HEK293 (cell line): ENCODE measurements around the gene RHBG.

Experiments
- CTCF ChIA-PET: fragments of 350-600 bp; formaldehyde crosslinking; extraction: SDS; loops from one replicate; lab custom pipeline; 2021; ENCODE audit warnings: antibody characterized with exemption; lab: Yijun Ruan, JAX
- POLR2A ChIA-PET: fragments of 300-600 bp; formaldehyde crosslinking; extraction: SDS; loops from one replicate; lab custom pipeline; 2020; ENCODE audit warnings: antibody characterized with exemption, inconsistent platforms; lab: Yijun Ruan, JAX
- H3K27ac ChIP-seq: fragments of 200-500 bp; sonication (Bioruptor generic); 2 replicates; pipeline ENCODE4 v1.5.1; 2014; ENCODE audit warnings: low read depth, low read length, control low read depth, inconsistent platforms; ENCODE audit errors: extremely low read depth
- H3K36me3 ChIP-seq, 2 experiments: fragments of 200-500 bp in 1 of 2; sonication (Bioruptor generic) in 1 of 2; 1 replicate in 1 of 2; 2 replicates in 1 of 2; pipeline ENCODE4 v1.5.1; 2014 to 2017; ENCODE audit warnings: inconsistent platforms in 2 of 2, low read length in 2 of 2; ENCODE audit not compliant: control insufficient read depth in 2 of 2, insufficient read depth in 1 of 2
- H3K4me1 ChIP-seq: fragments of 200-500 bp; sonication (Bioruptor generic); 2 replicates; pipeline ENCODE4 v1.5.1; 2014; ENCODE audit warnings: mild to moderate bottlenecking, low read length, inconsistent platforms; ENCODE audit not compliant: control insufficient read depth, insufficient read depth
- H3K4me3 ChIP-seq: 2 replicates; pipeline ENCODE4 v1.5.1; 2011; ENCODE audit warnings: low read depth, mild to moderate bottlenecking, control low read depth, low read length, moderate library complexity
- H3K9me3 ChIP-seq: fragments of 200-500 bp; sonication (Bioruptor generic); 2 replicates; pipeline ENCODE4 v1.5.1; 2014; ENCODE audit warnings: low read depth, low read length, inconsistent platforms; ENCODE audit not compliant: control insufficient read depth, insufficient read depth
- EGR2 ChIP-seq: fragments of 450-650 bp; formaldehyde crosslinking; IDR thresholded peaks from 2 replicates; pipeline ENCODE4 v1.5.1; 2016; ENCODE audit warnings: low read depth, missing biosample characterization, missing genetic modification characterization
- GLIS1 ChIP-seq: fragments of 450-650 bp; formaldehyde crosslinking; IDR thresholded peaks from 2 replicates; pipeline ENCODE4 v1.5.1; 2016; ENCODE audit warnings: missing biosample characterization, missing genetic modification characterization
- GLIS2 ChIP-seq: fragments of 450-650 bp; formaldehyde crosslinking; IDR thresholded peaks from 2 replicates; pipeline ENCODE4 v1.5.1; 2016; ENCODE audit warnings: missing biosample characterization, missing genetic modification characterization
- HOXC10 ChIP-seq: sonication (generic); formaldehyde crosslinking; IDR thresholded peaks from 2 replicates; pipeline ENCODE4 v1.8.1; 2023; ENCODE audit warnings: mild to moderate bottlenecking, missing genetic modification reagents
- HOXD13 ChIP-seq: sonication (generic); formaldehyde crosslinking; IDR thresholded peaks from 2 replicates; pipeline ENCODE4 v1.8.0; 2022; ENCODE audit warnings: missing genetic modification reagents, borderline replicate concordance
- ZBTB49 ChIP-seq: fragments of 450-650 bp; formaldehyde crosslinking; IDR thresholded peaks from 2 replicates; pipeline ENCODE4 v1.5.1; 2016; ENCODE audit warnings: missing biosample characterization, missing genetic modification characterization, low read depth
- ZNF341 ChIP-seq: fragments of 450-650 bp; formaldehyde crosslinking; IDR thresholded peaks from 2 replicates; pipeline ENCODE4; 2016; ENCODE audit warnings: low read depth, missing biosample characterization, missing genetic modification characterization
- ZNF449 ChIP-seq: fragments of 450-650 bp; formaldehyde crosslinking; IDR thresholded peaks from 2 replicates; pipeline ENCODE4 v1.5.1; 2017; ENCODE audit warnings: missing biosample characterization, mild to moderate bottlenecking, missing genetic modification characterization, moderate library complexity
- ZNF530 ChIP-seq: fragments of 450-650 bp; formaldehyde crosslinking; IDR thresholded peaks from 2 replicates; pipeline ENCODE4 v1.5.1; 2016; ENCODE audit warnings: low read depth, missing biosample characterization, missing genetic modification characterization
- ZNF555 ChIP-seq: fragments of 450-650 bp; formaldehyde crosslinking; conservative IDR thresholded peaks from 2 replicates; pipeline ENCODE4 v1.5.1; 2017; ENCODE audit warnings: missing biosample characterization, mild to moderate bottlenecking, missing genetic modification characterization, inconsistent platforms
- ZNF692 ChIP-seq: fragments of 450-650 bp; formaldehyde crosslinking; IDR thresholded peaks from 2 replicates; pipeline ENCODE4 v1.5.1; 2016; ENCODE audit warnings: missing biosample characterization, missing genetic modification characterization
- ZNF768 ChIP-seq: fragments of 450-650 bp; formaldehyde crosslinking; IDR thresholded peaks from 2 replicates; pipeline ENCODE4 v1.5.1; 2018; ENCODE audit warnings: missing biosample characterization, mild to moderate bottlenecking, missing genetic modification characterization
- TF ChIP-seq, protein P1 (sequence below): fragments of 450-650 bp; formaldehyde crosslinking; IDR thresholded peaks from 2 replicates; pipeline ENCODE4 v1.5.1; 2016; ENCODE audit warnings: missing biosample characterization, missing genetic modification characterization

RHBG gene

DNA sequence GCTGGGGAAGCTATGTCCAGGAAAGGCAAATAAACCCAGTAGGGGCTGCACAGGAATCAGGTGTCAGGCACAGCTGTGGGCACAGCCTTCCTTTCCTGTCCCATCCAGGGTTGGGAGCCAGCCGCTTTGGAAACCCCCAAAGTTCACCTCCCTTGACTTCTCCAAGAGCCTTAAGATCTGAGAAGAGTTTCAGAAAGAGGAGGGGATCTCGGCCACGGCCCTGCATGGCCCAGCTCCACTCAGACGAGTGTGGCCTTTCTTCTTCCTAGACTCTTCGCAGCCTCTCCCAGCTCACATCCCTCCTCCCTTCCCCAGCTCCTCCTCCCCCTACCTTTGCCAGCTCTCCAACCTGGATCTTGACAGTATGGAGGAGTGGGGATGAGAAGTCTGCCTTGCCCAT lies 36.7 kb downstream of the RHBG start:
- H3K27ac ChIP-seq, result no peak overlapping the region
- CTCF ChIA-PET, result interaction anchor here (0.6 to 1.6 kb wide), 3 partner anchors 14 to 20 kb away, joined by 3 to 5 read pairs (median 3); no protein-coding TSS in a partner anchor

DNA sequence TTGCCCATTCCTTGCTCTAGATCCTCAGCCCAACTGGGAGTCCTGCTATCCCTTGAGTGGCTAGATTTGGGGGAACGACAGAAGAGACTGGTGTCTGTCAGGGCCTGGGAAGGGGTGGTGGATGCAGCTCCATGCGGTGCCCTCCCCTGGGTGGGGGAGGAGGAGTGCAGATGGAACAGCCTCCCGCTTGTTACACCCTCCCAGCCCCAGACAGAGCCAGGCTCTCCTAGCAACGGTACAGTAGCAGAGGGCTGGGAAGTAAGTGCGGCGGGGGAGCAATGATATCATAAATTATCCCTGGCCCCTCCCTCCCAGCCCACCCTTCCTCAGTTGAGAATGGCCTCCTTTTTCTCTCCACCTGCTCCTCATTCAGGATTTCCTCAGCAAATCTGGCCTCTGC lies 37.2 kb downstream of the RHBG start:
- H3K9me3 ChIP-seq, result no peaks in the 10 kb centered on the region
- ChIA-PET POLR2A (no interaction called here), CTCF (no interaction called here)
- no peaks in the 10 kb centered on the region for H3K4me1 ChIP-seq
- no peak overlapping the region for H3K4me3 ChIP-seq
- H3K27ac ChIP-seq, result no peak overlapping the region
- TF ChIP-seq ZNF449 (tag by site-specific recombination) (no peak), ZNF768 (tag by site-specific recombination) (no peak), ZNF341 (tag by site-specific recombination) (peak; percentile 88), ZNF530 (tag by site-specific recombination) (no peak), EGR2 (no peak), GLIS2 (tag by site-specific recombination) (no peak), ZBTB49 (tag by site-specific recombination) (no peak)
- TF ChIP-seq, protein P1, sequence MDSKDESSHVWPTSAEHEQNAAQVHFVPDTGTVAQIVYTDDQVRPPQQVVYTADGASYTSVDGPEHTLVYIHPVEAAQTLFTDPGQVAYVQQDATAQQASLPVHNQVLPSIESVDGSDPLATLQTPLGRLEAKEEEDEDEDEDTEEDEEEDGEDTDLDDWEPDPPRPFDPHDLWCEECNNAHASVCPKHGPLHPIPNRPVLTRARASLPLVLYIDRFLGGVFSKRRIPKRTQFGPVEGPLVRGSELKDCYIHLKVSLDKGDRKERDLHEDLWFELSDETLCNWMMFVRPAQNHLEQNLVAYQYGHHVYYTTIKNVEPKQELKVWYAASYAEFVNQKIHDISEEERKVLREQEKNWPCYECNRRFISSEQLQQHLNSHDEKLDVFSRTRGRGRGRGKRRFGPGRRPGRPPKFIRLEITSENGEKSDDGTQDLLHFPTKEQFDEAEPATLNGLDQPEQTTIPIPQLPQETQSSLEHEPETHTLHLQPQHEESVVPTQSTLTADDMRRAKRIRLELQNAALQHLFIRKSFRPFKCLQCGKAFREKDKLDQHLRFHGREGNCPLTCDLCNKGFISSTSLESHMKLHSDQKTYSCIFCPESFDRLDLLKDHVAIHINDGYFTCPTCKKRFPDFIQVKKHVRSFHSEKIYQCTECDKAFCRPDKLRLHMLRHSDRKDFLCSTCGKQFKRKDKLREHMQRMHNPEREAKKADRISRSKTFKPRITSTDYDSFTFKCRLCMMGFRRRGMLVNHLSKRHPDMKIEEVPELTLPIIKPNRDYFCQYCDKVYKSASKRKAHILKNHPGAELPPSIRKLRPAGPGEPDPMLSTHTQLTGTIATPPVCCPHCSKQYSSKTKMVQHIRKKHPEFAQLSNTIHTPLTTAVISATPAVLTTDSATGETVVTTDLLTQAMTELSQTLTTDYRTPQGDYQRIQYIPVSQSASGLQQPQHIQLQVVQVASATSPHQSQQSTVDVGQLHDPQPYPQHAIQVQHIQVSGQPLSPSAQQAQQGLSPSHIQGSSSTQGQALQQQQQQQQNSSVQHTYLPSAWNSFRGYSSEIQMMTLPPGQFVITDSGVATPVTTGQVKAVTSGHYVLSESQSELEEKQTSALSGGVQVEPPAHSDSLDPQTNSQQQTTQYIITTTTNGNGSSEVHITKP (tag by site-specific recombination), result no peak
- H3K36me3 ChIP-seq, result no peaks in the 10 kb centered on the region

More for the DNA sequence above, 36.7 kb downstream of the RHBG start:
- H3K4me3 ChIP-seq, result no peak overlapping the region
- H3K4me1 ChIP-seq, result no peaks in the 10 kb centered on the region
- H3K36me3 ChIP-seq, result no peaks in the 10 kb centered on the region
- TF ChIP-seq GLIS1 (tag by site-specific recombination), result no peak
- TF ChIP-seq ZNF555 (tag by site-specific recombination), result no peak
- no peak for TF ChIP-seq HOXC10 (CRISPR knock-in tag)
- H3K9me3 ChIP-seq, result no peaks in the 10 kb centered on the region
- POLR2A ChIA-PET, result no interaction called here

- CTCF ChIA-PET, result interaction anchor here (0.5 to 0.6 kb wide), 2 partner anchors 15 to 1584 kb away, joined by 3 read pairs; no protein-coding TSS in a partner anchor
- H3K4me1 ChIP-seq, result no peaks in the 10 kb centered on the region
- H3K9me3 ChIP-seq, result no peaks in the 10 kb centered on the region
- TF ChIP-seq HOXD13 (CRISPR knock-in tag) (no peak), ZNF692 (no peak)
- no peaks in the 10 kb centered on the region for H3K36me3 ChIP-seq
- H3K4me3 ChIP-seq, result no peak overlapping the region
- no peak overlapping the region for H3K27ac ChIP-seq
- POLR2A ChIA-PET, result no interaction called here
Observed at GRCh38 chr1:156407344-156407743, 38.3 kb downstream of the RHBG start.
